ENCODE data around the gene NUDT1. TPM values are rescaled to one million over a fixed set of nuclear protein-coding genes. Genes with fewer than 3 reads are reported as not detected.

Gene NUDT1
- total RNA-seq, 1 donor from 2014 or later: 60.2 TPM

DNA sequence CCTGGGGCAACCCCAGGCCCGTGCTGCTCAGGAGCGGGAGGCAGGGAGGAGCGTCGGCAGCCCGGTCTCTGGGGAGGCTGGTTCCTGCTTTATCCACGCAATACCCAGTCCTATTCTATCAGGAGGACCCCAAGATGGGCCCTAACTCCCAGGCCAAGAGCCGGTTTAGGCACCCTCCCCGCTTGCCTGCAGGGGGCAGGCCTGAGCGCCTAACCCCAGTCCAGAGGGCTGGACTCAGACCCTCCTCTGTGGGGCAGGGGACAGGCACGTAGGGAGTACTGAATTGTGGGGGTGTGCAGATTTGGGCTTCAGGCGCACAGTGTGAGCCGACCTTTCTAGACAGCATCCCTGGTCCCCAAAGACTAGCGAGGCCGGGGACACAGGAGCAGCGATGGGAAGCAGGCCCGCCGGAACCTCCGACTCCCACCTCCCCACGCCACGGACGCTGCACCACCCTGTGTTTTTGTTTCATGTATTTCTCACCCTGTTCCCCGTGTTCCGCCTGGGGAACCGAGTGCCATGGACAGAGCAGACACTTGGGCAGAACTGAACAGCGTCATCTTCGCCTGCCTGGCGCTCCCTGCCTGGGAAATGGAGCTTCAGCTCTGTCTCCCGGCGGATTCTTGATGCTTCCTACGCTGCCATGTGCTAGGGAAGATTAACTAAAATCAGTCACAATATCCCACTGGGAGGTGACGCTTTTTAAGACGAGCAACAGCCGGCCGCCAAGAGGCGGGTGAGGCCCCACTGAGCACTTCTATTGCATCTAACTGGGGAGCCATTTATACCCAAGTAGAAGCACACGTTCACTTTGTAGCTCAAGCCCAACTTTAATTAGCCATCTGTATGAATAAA is 5.3 kb downstream of the NUDT1 start:
- no peak overlapping the region for H3K27ac Mint-ChIP-seq (ENCODE audit: unreplicated experiment)
- peak; percentile 61 for DNase-seq (ENCODE audit: low read depth, low spot score)
- no peak overlapping the region for H3K4me3 Mint-ChIP-seq
- H3K4me1 Mint-ChIP-seq: peaks cover 14% of the 10 kb centered on the region
- TF ChIP-seq CTCF (conservative IDR thresholded peaks at IDR 0.05): peak; percentile 72
- no peaks in the 10 kb centered on the region for H3K27me3 Mint-ChIP-seq (ENCODE audit: low read depth)
- no peaks in the 10 kb centered on the region for H3K36me3 Mint-ChIP-seq (ENCODE audit: low read depth)
- no peaks in the 10 kb centered on the region for H3K9me3 Mint-ChIP-seq

DNA sequence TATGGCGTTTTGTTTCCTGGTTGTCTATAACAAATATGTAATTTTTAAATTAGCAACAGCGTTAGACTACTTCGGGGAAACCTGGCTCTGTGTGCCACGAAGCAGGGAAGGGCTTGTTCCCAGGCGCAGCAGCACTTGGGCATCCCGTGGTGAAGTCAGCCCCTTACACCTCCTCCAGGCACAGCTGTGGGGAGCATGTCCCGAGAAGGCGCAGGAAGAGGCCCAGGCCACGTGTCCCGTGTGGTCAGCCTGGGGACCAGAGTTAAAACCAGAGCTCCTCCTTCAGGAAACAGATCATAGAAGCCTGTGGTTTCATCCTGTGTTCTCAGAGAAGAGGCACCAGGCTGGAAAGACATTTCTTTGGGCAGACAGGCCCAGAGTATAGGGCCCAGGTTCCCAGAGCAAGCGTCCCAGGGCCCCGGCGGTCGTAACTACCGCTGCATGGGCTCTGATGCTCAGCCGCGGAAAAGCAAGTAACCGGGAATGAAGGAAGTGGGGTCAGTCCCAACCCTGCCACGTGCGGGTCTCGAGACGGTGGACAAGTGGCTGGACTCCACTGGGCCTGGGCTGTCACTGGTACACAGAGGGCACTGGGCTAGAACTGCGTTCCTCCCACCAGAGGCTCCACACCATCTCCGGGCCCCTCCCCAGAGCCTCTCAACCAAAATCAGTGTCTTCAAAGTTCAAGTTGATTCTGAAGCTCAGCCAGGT is 7.1 kb downstream of the NUDT1 start:
- Mint-ChIP-seq H3K27ac (ENCODE audit: unreplicated experiment) (peak overlapping the region; percentile 19), H3K4me3 (peak overlapping the region; percentile 64)

GRCh38 chr7:2249744-2250323 is 7.8 kb downstream of the NUDT1 start:
- DNase-seq (ENCODE audit: low read depth, low spot score): no peak
- no peaks in the 10 kb centered on the region for H3K9me3 Mint-ChIP-seq
- no peaks in the 10 kb centered on the region for H3K27me3 Mint-ChIP-seq (ENCODE audit: low read depth)
- H3K27ac Mint-ChIP-seq (ENCODE audit: unreplicated experiment): no peak overlapping the region
- TF ChIP-seq CTCF (conservative IDR thresholded peaks at IDR 0.05): no peak
- no peaks in the 10 kb centered on the region for H3K36me3 Mint-ChIP-seq (ENCODE audit: low read depth)
- no peak overlapping the region for H3K4me3 Mint-ChIP-seq
- peaks cover 4% of the 10 kb centered on the region for H3K4me1 Mint-ChIP-seq

More for the DNA sequence above, 7.1 kb downstream of the NUDT1 start:
- Mint-ChIP-seq H3K4me1 (peaks cover 4% of the 10 kb centered on the region), H3K36me3 (ENCODE audit: low read depth) (no peaks in the 10 kb centered on the region), H3K9me3 (no peaks in the 10 kb centered on the region), H3K27me3 (ENCODE audit: low read depth) (no peaks in the 10 kb centered on the region)
- TF ChIP-seq CTCF (conservative IDR thresholded peaks at IDR 0.05): no peak
- DNase-seq (ENCODE audit: low read depth, low spot score): no peak

DNA sequence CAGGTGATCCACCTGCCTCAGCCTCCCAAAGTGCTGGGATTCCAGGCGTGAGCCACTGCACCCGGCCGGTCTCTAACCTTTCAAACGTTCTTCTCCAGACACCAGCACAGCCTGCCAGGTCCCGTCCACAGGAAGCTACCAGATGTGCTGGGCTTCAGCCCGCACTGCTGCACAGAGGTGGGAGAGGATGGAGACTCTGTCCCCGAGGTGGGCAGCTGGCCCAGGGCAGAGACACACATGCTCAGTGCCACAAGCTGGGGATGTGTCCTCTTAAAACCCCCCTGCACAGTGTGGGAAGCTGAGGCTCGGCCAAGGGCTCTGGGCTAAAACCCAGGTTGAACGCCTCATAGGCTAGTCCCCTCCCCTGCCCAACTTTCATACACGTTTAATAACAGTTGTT is 9.4 kb downstream of the NUDT1 start:
- no peaks in the 10 kb centered on the region for H3K36me3 Mint-ChIP-seq (ENCODE audit: low read depth)
- no peak overlapping the region for H3K27ac Mint-ChIP-seq (ENCODE audit: unreplicated experiment)
- TF ChIP-seq CTCF (conservative IDR thresholded peaks at IDR 0.05): no peak
- no peaks in the 10 kb centered on the region for H3K9me3 Mint-ChIP-seq
- no peaks in the 10 kb centered on the region for H3K27me3 Mint-ChIP-seq (ENCODE audit: low read depth)
- no peak overlapping the region for H3K4me3 Mint-ChIP-seq
- no peak for DNase-seq (ENCODE audit: low read depth, low spot score)
- no peaks in the 10 kb centered on the region for H3K4me1 Mint-ChIP-seq

- no peaks in the 10 kb centered on the region for H3K27me3 Mint-ChIP-seq (ENCODE audit: low read depth)
- peak overlapping the region; percentile 62 for H3K27ac Mint-ChIP-seq (ENCODE audit: unreplicated experiment)
- no peak for TF ChIP-seq CTCF (conservative IDR thresholded peaks at IDR 0.05)
- H3K4me3 Mint-ChIP-seq: peak overlapping the region; percentile 44
- H3K36me3 Mint-ChIP-seq (ENCODE audit: low read depth): no peaks in the 10 kb centered on the region
- no peak for DNase-seq (ENCODE audit: low read depth, low spot score)
- no peaks in the 10 kb centered on the region for H3K4me1 Mint-ChIP-seq
- H3K9me3 Mint-ChIP-seq: no peaks in the 10 kb centered on the region
Observed at GRCh38 chr7:2251841-2252771, 10.1 kb downstream of the NUDT1 start.
